GM21619 (cell line): Measurements from ENCODE around the gene PJVK.
A peak's percentile ranks its signal among the peaks of the same experiment; 100 is the strongest.
"Not testable (repeated sequence)": the region's sequence is repeated elsewhere in the genome, so short reads cannot be mapped to it uniquely, and the experiment has no call there.

Source experiments
- ATAC-seq: cut with Tn5 transposase; IDR thresholded peaks from one replicate; pipeline ENCODE4 v1.9.1; 2021; ENCODE audit not compliant: unreplicated experiment

PJVK gene

DNA sequence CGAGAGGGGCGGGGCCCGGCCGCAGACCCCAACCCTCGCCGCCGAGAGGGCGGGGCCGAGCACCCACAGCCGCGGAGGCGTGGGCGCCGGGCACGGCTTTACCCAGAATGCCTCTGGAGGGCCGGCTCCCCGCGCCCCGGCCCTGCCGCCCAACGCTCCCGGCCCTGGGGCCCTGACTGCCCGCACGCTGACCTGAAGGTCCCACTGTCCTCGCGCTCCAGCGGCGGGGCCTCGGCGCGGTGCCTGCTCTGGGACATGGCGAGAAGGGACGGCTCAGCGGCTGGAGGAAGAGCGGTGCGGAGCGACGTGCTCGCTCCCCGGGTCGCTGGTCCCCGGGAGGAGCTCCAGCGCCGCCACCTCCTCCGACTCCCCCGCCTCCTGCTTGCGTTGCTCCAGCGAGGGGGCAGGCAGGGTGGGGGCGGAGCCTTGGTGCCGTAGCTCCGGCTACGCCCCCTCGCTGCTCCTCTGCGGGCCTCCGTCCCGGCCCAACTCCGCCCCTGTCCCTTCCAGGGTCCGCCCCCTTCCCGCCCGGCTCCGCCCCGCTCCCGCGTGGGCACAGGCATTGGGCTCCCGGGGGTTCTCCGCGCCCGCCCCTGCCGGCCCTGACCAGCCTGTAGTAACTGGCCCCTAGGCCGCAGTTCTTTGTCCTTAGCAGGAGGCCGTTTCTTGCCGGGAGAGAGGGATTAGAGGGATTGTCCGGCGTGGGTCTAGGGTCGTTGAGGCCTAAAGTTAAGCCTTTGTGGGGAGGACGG, at the start of gene PJVK, which contains the start of gene PRKRA:
Gene PJVK, plus strand, starts transcription at position 605 of the 752 bp plus-strand sequence. CDS start 2,032 bp downstream, outside the sequence.
Gene PRKRA, minus strand, starts transcription at position 402 of the 752 bp plus-strand sequence. Its CDS starts 145 bp downstream, at position 257.
- ATAC-seq = peak; percentile 79

GRCh38 chr2:178401994-178402437, 49.2 kb upstream of the PJVK start:
- no peak for ATAC-seq

- ATAC-seq = peak; percentile 41
Measured at GRCh38 chr2:178403671-178404306, 47.4 kb upstream of the PJVK start.

- ATAC-seq = peak; percentile 99
Measured at GRCh38 chr2:178404368-178404767, 46.8 kb upstream of the PJVK start.

GRCh38 chr2:178409261-178409660, 41.9 kb upstream of the PJVK start:
- ATAC-seq = no peak

DNA sequence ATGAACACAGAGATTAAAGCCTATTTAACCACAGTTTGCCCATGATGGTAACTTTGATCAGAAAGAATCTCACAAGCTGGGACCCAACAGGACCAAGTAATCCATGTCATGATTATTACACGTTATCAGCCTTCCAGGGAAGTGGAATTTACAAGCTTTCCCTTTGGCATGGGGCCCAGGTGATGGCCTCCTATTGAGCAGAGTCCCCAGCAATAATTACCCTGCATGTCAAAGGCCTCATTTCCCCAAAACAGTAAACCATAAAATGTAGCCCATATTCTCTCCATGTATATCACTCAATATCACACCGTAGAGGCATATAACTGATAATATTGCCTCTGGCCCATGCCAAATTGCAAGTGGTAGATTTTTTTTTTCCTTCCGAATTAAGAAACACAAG, 39.1 kb upstream of the PJVK start:
- no peak for ATAC-seq

DNA sequence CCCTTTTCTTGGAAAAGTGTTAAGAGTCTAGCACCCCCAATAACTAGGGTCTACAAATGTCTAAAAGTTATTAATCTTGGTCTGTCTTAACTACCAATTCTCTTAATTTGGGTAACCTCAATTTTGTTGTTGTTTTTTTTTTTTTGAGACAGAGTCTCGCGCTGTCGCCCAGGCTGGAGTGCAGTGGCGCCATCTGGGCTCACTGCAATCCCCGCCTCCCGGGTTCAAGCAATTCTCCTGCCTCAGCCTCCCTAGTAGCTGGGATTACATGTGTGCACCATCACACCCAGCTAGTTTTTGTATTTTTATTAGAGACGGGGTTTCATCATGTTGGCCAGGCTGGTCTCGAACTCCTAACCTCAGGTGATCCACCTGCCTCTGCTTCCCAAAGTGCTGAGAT, 38.7 kb upstream of the PJVK start:
- ATAC-seq = not testable (repeated sequence)

- peak; percentile 69 for ATAC-seq
Measured at GRCh38 chr2:178413472-178414265, 37.5 kb upstream of the PJVK start.

DNA sequence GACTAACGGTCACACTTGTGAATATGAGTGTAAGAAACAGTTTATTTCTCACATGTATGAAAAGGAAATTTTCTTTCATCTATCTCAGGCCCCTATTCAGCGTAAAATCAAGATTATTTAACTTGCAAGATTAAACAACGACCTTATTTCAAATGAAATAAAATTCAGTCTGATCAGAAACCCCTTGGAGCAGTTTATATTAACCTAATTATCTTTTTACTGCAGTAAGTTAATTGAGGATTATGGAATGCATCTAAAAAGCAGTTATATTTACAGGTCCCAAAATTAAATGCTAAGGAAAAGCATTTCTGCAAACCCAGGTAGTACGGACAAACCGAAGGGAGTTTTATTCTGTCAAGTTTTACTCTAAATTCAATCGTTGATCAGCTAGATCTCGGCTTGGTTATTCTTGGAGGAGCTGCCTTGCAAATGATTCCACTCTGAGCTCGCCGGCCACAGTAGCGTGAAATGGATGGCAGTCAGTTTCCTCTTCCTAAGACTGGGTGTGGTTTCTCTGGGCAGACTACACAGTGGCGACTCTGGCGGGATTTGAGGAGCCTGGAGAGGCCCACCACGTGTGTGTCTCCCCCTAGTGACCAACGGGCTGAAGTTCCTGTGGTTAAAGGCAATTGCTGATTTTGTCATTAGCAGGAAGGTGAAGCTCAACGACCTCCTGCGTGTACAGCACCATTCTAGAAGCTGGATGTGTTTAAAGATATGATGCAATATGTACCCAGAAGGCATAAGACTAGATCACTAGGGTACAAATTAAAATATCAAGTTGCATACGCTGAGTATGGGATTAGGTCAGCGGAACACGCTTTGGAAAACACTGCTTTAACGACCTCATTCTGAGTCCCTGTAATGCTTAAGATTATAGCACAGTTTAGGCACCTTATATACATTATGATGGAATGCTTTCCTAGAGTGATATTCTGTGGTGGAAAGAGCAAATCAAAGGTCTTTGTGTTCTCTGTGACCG, 36.6 kb upstream of the PJVK start:
- ATAC-seq = peak; percentile 82

DNA sequence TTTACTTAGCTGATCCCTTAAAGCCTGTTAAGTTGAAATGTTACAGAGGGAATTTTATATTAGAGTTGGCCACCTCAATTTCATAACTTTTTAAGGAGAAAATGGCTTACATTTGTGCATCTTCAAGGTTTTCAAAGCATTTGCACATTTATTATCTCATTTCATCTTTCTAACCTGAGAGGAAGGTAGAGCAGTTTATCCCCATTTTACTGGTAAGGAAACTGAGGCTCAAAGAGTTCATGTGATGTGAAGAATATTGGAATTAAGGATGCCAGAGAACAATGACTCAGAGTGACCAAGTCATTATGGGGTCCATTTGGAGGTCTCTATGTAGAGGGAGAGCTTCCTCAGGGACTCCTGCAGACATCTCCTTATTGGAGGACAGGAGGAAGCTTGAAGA, 35.2 kb upstream of the PJVK start:
- no peak for ATAC-seq

- ATAC-seq = no peak
Measured at GRCh38 chr2:178417916-178418315, 33.3 kb upstream of the PJVK start.

DNA sequence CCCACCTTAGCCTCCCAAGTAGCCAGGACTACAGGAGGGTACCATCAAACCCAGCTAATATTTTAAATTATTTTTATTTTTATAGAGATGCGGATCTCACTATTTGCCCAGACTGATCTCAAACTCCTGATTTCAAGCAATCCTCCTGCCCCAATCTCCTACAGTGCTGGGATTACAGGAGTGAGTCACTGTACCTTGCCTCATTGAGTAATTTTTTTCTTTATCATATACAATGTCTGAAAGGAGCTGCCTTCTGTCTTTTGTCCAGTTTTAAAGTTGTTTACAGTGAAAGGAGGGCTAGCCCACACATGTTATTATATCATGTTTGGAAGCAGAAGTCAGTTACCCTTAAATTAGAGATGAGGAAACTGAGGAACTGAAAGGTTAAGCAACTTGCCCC, 32.8 kb upstream of the PJVK start:
- ATAC-seq = no peak

DNA sequence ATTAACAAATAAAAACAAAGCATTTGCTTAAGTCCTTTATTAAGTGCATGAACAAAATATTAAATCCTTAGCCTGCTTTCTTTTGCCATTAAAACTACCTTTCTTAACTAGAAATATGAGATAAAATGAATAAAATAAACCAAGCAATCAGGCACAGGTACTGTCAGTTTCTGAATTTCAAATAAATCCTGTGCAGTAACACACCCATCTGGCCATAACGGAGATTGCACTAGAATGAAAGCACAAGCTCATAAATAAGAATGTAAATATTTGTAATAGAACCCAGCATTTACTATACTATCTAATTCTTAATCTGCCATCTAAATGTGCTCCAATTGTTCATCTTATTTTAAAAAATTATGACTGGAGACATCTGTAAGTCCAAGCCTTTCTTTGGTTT, 32.1 kb upstream of the PJVK start:
- ATAC-seq = no peak

GRCh38 chr2:178420463-178420999, 30.6 kb upstream of the PJVK start:
- ATAC-seq = no peak

- ATAC-seq = no peak
Measured at GRCh38 chr2:178422097-178422496, 29.1 kb upstream of the PJVK start.

DNA sequence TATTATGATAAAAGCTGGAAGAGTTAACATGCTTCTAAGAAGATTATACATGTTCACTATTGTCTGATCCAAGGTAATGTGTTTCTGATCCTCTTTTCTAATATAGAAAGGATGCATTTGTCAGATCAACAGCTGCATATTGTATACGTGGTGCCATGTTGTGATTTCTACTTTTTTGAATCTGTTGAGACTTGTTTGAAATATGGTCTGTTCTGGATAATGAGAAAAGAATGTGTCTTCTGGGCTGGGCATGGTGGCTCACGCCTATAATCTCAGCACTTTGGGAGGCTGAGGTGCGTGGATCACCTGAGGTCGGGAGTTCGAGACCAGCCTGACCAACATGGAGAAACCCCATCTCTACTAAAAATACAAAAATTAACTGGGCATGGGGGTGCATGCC, 27.4 kb upstream of the PJVK start:
- not testable (repeated sequence) for ATAC-seq

- no peak for ATAC-seq
Measured at GRCh38 chr2:178425255-178425827, 25.8 kb upstream of the PJVK start.

DNA sequence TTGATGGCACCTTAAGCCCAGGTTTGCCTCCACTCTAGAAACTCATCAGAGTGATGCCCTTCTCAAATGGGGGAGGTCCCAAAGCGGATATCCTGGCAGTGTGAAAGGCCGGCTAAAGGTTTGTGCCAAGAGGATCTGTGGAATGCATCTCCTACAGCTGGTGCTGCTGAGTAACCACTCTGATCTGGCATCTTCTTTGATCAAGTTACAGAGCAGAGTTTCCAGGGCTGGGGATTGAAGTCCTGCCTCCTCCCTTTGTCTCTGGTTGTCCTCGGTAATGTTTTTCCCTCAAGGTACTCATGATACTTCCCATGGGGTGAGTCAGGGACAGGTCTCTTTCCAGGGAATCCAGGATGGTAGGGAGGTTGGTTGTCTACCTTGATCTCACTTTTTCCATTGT, 24.8 kb upstream of the PJVK start:
- ATAC-seq = no peak

- no peak for ATAC-seq
Measured at GRCh38 chr2:178427458-178427857, 23.7 kb upstream of the PJVK start.

- ATAC-seq = no peak
Measured at GRCh38 chr2:178428396-178428806, 22.8 kb upstream of the PJVK start.
